ENCODE data around the gene SUPT3H. TPM values are rescaled to one million over a fixed set of nuclear protein-coding genes. Genes with fewer than 3 reads are reported as not detected.

SUPT3H gene
- total and polyA plus RNA-seq, 2 donors (not counting 1 experiment from before 2014, with no cell fraction given): 5.5 to 12.4 TPM

DNA sequence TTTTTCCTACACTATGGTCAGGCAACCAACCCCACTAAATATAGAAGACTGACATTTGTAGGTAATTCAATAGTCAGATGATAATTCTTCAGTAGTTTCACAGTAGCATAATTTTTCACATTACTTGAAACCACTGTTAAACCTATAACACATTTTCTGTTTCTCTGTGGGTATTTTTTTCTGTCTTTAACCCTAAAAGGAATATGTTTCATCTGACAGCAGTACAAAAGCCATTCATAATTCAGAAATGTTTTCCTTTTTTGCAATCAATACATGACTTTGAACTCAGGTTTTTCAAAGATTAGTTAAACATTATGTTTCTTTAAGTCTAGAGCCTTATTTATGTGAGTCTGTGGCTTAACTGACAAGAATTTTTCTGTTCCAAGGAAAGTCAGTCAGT is 178.2 kb downstream of the SUPT3H start:
- H3K4me3 Mint-ChIP-seq: no peak overlapping the region
- no peak overlapping the region for H3K4me2 ChIP-seq (replicated peaks; ENCODE audit: low read depth, low read length, poor library complexity, severe bottlenecking)
- ChIA-PET POLR2A (no interaction called here), CTCF (no interaction called here)
- no peak for DNase-seq
- intact Hi-C loops (cut with micrococcal nuclease): no loop called here
- H3K36me3 ChIP-seq (replicated peaks in 1 of 2; ENCODE audit: control extremely low read depth in 1 of 2, control insufficient read depth in 1 of 2, extremely low read depth in 1 of 2, insufficient read depth in 2 of 2, low read length in 1 of 2): no peaks in the 10 kb centered on the region
- H3K9me3 Mint-ChIP-seq (ENCODE audit: insufficient read depth): no peaks in the 10 kb centered on the region
- H3K79me2 ChIP-seq (ENCODE audit: control insufficient read depth, insufficient read depth, low read length): no peaks in the 10 kb centered on the region
- H2AFZ ChIP-seq (ENCODE audit: insufficient read depth, low read depth, low read length, poor library complexity, severe bottlenecking): no peak overlapping the region
- no peaks in the 10 kb centered on the region for H3K27me3 Mint-ChIP-seq
- H3K4me1 ChIP-seq (ENCODE audit: control insufficient read depth in 2 of 2, insufficient read depth in 2 of 2, low read length in 2 of 2): no peaks in the 10 kb centered on the region
- no peaks in the 10 kb centered on the region for H3K9me3 ChIP-seq (ENCODE audit: control extremely low read depth in 1 of 3, control insufficient read depth in 2 of 3, insufficient read depth in 1 of 3, low read length in 2 of 3)
- no peaks in the 10 kb centered on the region for H3K4me1 Mint-ChIP-seq
- H3K27me3 ChIP-seq (replicated peaks in 1 of 4; ENCODE audit: control extremely low read depth in 1 of 4, control insufficient read depth in 3 of 4, insufficient read depth in 4 of 4, low read length in 3 of 4): no peaks in the 10 kb centered on the region
- H3K4me3 ChIP-seq (ENCODE audit: control extremely low read depth in 1 of 5, extremely low read depth in 1 of 5, insufficient read depth in 1 of 5, low read depth in 2 of 5, low read length in 4 of 5): no peak overlapping the region
- H4K20me1 ChIP-seq (ENCODE audit: control insufficient read depth, insufficient read depth, low read length, poor library complexity, severe bottlenecking): no peaks in the 10 kb centered on the region
- no peak overlapping the region for H3K27ac Mint-ChIP-seq
- H3K27ac ChIP-seq (ENCODE audit: low read length in 2 of 2): no peak overlapping the region
- no peak overlapping the region for H3K9ac ChIP-seq (ENCODE audit: low read length)
- TF ChIP-seq EZH2 (IDR thresholded peaks at IDR 0.05; ENCODE audit: borderline replicate concordance, insufficient read depth, low read depth, low read length, poor library complexity, severe bottlenecking): no peak
- TF ChIP-seq, protein P1, sequence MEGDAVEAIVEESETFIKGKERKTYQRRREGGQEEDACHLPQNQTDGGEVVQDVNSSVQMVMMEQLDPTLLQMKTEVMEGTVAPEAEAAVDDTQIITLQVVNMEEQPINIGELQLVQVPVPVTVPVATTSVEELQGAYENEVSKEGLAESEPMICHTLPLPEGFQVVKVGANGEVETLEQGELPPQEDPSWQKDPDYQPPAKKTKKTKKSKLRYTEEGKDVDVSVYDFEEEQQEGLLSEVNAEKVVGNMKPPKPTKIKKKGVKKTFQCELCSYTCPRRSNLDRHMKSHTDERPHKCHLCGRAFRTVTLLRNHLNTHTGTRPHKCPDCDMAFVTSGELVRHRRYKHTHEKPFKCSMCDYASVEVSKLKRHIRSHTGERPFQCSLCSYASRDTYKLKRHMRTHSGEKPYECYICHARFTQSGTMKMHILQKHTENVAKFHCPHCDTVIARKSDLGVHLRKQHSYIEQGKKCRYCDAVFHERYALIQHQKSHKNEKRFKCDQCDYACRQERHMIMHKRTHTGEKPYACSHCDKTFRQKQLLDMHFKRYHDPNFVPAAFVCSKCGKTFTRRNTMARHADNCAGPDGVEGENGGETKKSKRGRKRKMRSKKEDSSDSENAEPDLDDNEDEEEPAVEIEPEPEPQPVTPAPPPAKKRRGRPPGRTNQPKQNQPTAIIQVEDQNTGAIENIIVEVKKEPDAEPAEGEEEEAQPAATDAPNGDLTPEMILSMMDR (IDR thresholded peaks at IDR 0.05): no peak
- ATAC-seq (ENCODE audit: low read depth): no peak

DNA sequence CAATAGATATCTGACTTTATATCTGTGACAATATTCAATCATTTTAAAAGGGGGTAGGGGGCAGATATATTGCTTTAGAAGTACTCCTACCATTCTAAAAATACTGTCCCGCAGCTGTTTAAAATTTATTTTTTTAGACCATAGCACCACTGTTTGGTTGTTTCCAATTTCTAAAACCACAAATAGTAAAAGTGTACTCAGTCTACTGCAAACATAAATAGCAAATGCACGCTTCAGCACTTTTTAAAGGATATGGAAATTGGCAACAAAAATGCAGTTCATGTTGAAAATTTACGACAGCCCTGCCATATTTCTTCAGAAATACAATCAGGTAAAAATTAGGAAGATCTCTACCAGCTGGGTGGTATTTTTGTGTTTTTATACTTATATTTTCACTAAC is 181.6 kb downstream of the SUPT3H start:
- no peaks in the 10 kb centered on the region for H3K9me3 ChIP-seq (ENCODE audit: control extremely low read depth in 1 of 3, control insufficient read depth in 2 of 3, insufficient read depth in 1 of 3, low read length in 2 of 3)
- H3K4me3 ChIP-seq (ENCODE audit: control extremely low read depth in 1 of 5, extremely low read depth in 1 of 5, insufficient read depth in 1 of 5, low read depth in 2 of 5, low read length in 4 of 5): no peak overlapping the region
- POLR2A ChIA-PET: no interaction called here
- no peak overlapping the region for H3K4me3 Mint-ChIP-seq
- ATAC-seq (ENCODE audit: low read depth): no peak
- no peak overlapping the region for H3K27ac Mint-ChIP-seq
- H3K27ac ChIP-seq (ENCODE audit: low read length in 2 of 2): no peak overlapping the region
- TF ChIP-seq, protein P1 (IDR thresholded peaks at IDR 0.05): no peak
- no peak for TF ChIP-seq EZH2 (IDR thresholded peaks at IDR 0.05; ENCODE audit: borderline replicate concordance, insufficient read depth, low read depth, low read length, poor library complexity, severe bottlenecking)
- no peaks in the 10 kb centered on the region for H3K4me1 Mint-ChIP-seq
- H3K4me2 ChIP-seq (replicated peaks; ENCODE audit: low read depth, low read length, poor library complexity, severe bottlenecking): no peak overlapping the region
- no CpG with 5 or more reads among the region's 3 CpGs for WGBS (ENCODE audit: insufficient coverage)
- H3K36me3 ChIP-seq (replicated peaks in 1 of 2; ENCODE audit: control extremely low read depth in 1 of 2, control insufficient read depth in 1 of 2, extremely low read depth in 1 of 2, insufficient read depth in 2 of 2, low read length in 1 of 2): no peaks in the 10 kb centered on the region
- intact Hi-C loops (cut with micrococcal nuclease): no loop called here
- CTCF ChIA-PET: no interaction called here
- H3K9me3 Mint-ChIP-seq (ENCODE audit: insufficient read depth): no peaks in the 10 kb centered on the region
- no peaks in the 10 kb centered on the region for H4K20me1 ChIP-seq (ENCODE audit: control insufficient read depth, insufficient read depth, low read length, poor library complexity, severe bottlenecking)
- no peak for DNase-seq
- H2AFZ ChIP-seq (ENCODE audit: insufficient read depth, low read depth, low read length, poor library complexity, severe bottlenecking): no peak overlapping the region
- H3K27me3 ChIP-seq (replicated peaks in 1 of 4; ENCODE audit: control extremely low read depth in 1 of 4, control insufficient read depth in 3 of 4, insufficient read depth in 4 of 4, low read length in 3 of 4): no peaks in the 10 kb centered on the region
- H3K27me3 Mint-ChIP-seq: no peaks in the 10 kb centered on the region
- no peaks in the 10 kb centered on the region for H3K79me2 ChIP-seq (ENCODE audit: control insufficient read depth, insufficient read depth, low read length)
- H3K9ac ChIP-seq (ENCODE audit: low read length): no peak overlapping the region
- H3K4me1 ChIP-seq (ENCODE audit: control insufficient read depth in 2 of 2, insufficient read depth in 2 of 2, low read length in 2 of 2): no peaks in the 10 kb centered on the region

Measured in B cell (primary cell).